Gastroesophageal sphincter (tissue), 4 donors: ENCODE measurements around the gene NAGPA. TPM values are rescaled to one million over a fixed set of nuclear protein-coding genes. Genes with fewer than 3 reads are reported as not detected.
"Not testable (repeated sequence)": the region's sequence is repeated elsewhere in the genome, so short reads cannot be mapped to it uniquely, and the experiment has no call there.

Source experiments
- ATAC-seq: fragments of 150-250 bp; one replicate; pipeline ENCODE4 v1.9.1; 2016; ENCODE audit warnings: mild to moderate bottlenecking, moderate library complexity
- H3K27ac ChIP-seq, 4 donors: fragments of 200-600 bp; sonication (generic) in 3 of 4; 1 replicate in 3 of 4; 2 replicates in 1 of 4; pipeline ENCODE4 v1.5.1; 2016 to 2019
- H3K27me3 ChIP-seq: fragments of 200-600 bp; sonication (generic); one replicate; pipeline ENCODE4 v1.5.1; 2019
- H3K36me3 ChIP-seq, 2 donors: fragments of 200-600 bp; sonication (generic); one replicate each; pipeline ENCODE4 v1.5.1; 2019; ENCODE audit warnings: control low read depth in 1 of 2
- H3K4me1 ChIP-seq, 3 donors: fragments of 200-600 bp; sonication (generic); 1 replicate in 2 of 3; 2 replicates in 1 of 3; pipeline ENCODE4 v1.5.1; 2016 to 2019; ENCODE audit warnings: control low read depth in 2 of 3
- H3K4me3 ChIP-seq, 2 donors: fragments of 200-600 bp; sonication (generic); one replicate each; pipeline ENCODE4 v1.5.1; 2019; ENCODE audit warnings: mild to moderate bottlenecking in 1 of 2, moderate library complexity in 1 of 2
- H3K9me3 ChIP-seq, 3 donors: fragments of 200-600 bp; sonication (generic); one replicate each; pipeline ENCODE4 v1.5.1; 2017 to 2019; ENCODE audit warnings: control low read depth in 2 of 3
- CTCF ChIP-seq, 4 experiments: fragments of 200-600 bp in 2 of 4; fragments of 450-650 bp in 2 of 4; sonication (generic) in 1 of 4; IDR thresholded peaks; one replicate each; pipeline ENCODE4 v1.5.1; 2017 to 2019; ENCODE audit warnings: antibody characterized with exemption in 4 of 4, mild to moderate bottlenecking in 2 of 4, moderate library complexity in 2 of 4
- EP300 ChIP-seq: sonication (generic); formaldehyde crosslinking; IDR thresholded peaks from one replicate; pipeline ENCODE4 v1.6.1; 2017; ENCODE audit warnings: antibody characterized with exemption, mild to moderate bottlenecking
- POLR2A ChIP-seq, 2 donors: fragments of 450-650 bp; IDR thresholded peaks; one replicate each; pipeline ENCODE4 v1.6.1; 2017; ENCODE audit warnings: antibody characterized with exemption in 2 of 2, mild to moderate bottlenecking in 2 of 2, moderate library complexity in 1 of 2
- POLR2AphosphoS5 ChIP-seq: sonication (generic); formaldehyde crosslinking; IDR thresholded peaks from one replicate; pipeline ENCODE4 v1.6.1; 2017; ENCODE audit warnings: antibody characterized with exemption
- WGBS, 2 donors: methylation state at CpG; one replicate each; pipeline ENCODE4 v1.1.5; 2018; ENCODE audit warnings: low coverage in 1 of 2; 5-methylcytosine and 5-hydroxymethylcytosine counted together
- total RNA-seq, 4 donors: library from RNA; depleted of rRNA; stranded (reverse); fragments of >200 nt; gene quantifications; one replicate each; pipeline ENCODE4 v1.1.0, GENCODE V29; 2016

The NAGPA gene
- total RNA-seq, 4 donors from 2014 or later: 17.8 to 37.8 (median 27.7) TPM

GRCh38 chr16:5075637-5076036 lies 41.9 kb upstream of the NAGPA start:
- no peaks in the 10 kb centered on the region for H3K9me3 ChIP-seq
- WGBS, 2 donors: no CpG with 5 or more reads among the region's 5 CpGs
- peaks cover 0 to 74% of the 10 kb centered on the region in 2 donors for H3K36me3 ChIP-seq
- H3K4me3 ChIP-seq: no peak overlapping the region
- TF ChIP-seq EP300 (no peak), CTCF (IDR thresholded peaks at IDR 0.05) (no peak)
- ATAC-seq: no peak
- H3K27me3 ChIP-seq: no peaks in the 10 kb centered on the region
- H3K4me1 ChIP-seq: peaks cover 0 to 22% (median 10%) of the 10 kb centered on the region in 3 donors
- no peak overlapping the region for H3K27ac ChIP-seq

DNA sequence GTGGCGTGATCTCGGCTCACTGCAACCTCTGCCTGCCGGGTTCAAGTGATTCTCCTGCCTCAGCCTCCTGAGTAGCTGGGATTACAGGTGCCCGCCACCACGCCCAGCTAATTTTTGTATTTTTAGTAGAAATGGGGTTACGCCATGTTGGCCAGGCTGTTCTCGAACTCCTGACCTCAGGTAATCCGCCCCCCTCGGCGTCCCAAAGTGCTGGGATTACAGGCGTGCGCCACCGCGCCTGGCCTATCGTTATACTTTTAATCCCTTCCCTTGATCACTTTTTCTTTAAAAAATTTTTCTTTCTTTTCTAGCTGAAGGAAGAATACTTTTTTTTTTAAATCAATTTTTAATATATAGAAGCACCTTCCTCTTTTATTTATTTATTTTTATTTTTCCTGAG lies 40.0 kb upstream of the NAGPA start:
- ATAC-seq: not testable (repeated sequence)
- H3K36me3 ChIP-seq: peaks cover 0 to 55% of the 10 kb centered on the region in 2 donors

DNA sequence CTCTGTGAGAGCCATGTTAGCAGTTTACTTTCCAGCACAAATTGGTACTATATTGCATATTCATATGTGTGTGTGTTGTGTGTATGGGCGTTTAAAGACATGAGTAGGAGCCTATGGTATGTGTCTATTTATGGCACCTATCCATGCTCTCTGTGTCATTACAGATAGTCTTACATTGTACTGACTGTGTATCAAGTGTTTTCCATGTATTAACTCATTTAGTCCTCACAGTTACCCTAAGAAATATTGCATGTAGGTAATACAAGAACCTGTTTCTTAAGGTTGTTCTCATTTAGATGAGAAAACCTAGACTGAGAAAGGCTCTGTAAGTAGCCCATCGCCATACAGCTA lies 39.5 kb upstream of the NAGPA start:
- no peak for ATAC-seq
- Histone ChIP-seq H3K36me3 (peaks cover 0 to 50% of the 10 kb centered on the region in 2 donors), H3K27ac (no peak overlapping the region), H3K4me1 (peaks cover 0 to 22% (median 10%) of the 10 kb centered on the region in 3 donors), H3K9me3 (no peaks in the 10 kb centered on the region), H3K4me3 (no peak overlapping the region), H3K27me3 (no peaks in the 10 kb centered on the region)
- 67 to 100% methylated on average over 1 to 2 of the region's 2 CpGs for WGBS, 2 donors
- TF ChIP-seq EP300 (no peak), CTCF (IDR thresholded peaks at IDR 0.05) (no peak), POLR2AphosphoS5 (no peak), POLR2A (IDR thresholded peaks at IDR 0.05) (no peak)

More for the DNA sequence above, 40.0 kb upstream of the NAGPA start:
- not testable (repeated sequence) for H3K27ac ChIP-seq, H3K27me3 ChIP-seq, H3K4me3 ChIP-seq, H3K9me3 ChIP-seq
- H3K4me1 ChIP-seq: peaks cover 0 to 22% (median 10%) of the 10 kb centered on the region in 3 donors
- WGBS, 2 donors: 89 to 93% methylated on average over 12 to 14 of the region's 15 CpGs

- Histone ChIP-seq H3K27me3 (no peaks in the 10 kb centered on the region), H3K27ac (peak overlapping the region; percentile 62 to 85 (median 80)), H3K4me3 (peak overlapping the region; percentile 53 to 64), H3K4me1 (peaks cover 0 to 22% (median 10%) of the 10 kb centered on the region in 3 donors), H3K36me3 (peaks cover 0 to 44% of the 10 kb centered on the region in 2 donors), H3K9me3 (no peaks in the 10 kb centered on the region)
- 44 to 46% methylated on average over 4 to 9 of the region's 12 CpGs for WGBS, 2 donors
- TF ChIP-seq POLR2A (IDR thresholded peaks at IDR 0.05) (no peak), POLR2AphosphoS5 (no peak), CTCF (IDR thresholded peaks at IDR 0.05) (no peak)
- no peak for ATAC-seq
Observed at GRCh38 chr16:5072334-5073278, 38.9 kb upstream of the NAGPA start.

GRCh38 chr16:5071681-5072333 lies 38.1 kb upstream of the NAGPA start, which contains the start of gene ALG1:
Gene ALG1, plus strand, starts transcription at chr16:5071843. Its CDS starts 7 bp downstream, at chr16:5071850.
- Histone ChIP-seq H3K27me3 (no peaks in the 10 kb centered on the region), H3K27ac (peak within 1 kb of the TSS; percentile 62 to 85 (median 80)), H3K36me3 (peaks cover 0 to 36% of the 10 kb centered on the region in 2 donors), H3K4me3 (peak within 1 kb of the TSS; percentile 53 to 64), H3K9me3 (no peaks in the 10 kb centered on the region), H3K4me1 (peaks cover 0 to 22% (median 10%) of the 10 kb centered on the region in 3 donors)
- TF ChIP-seq POLR2A (IDR thresholded peaks at IDR 0.05) (peak; percentile 81 to 87), EP300 (no peak), CTCF (IDR thresholded peaks at IDR 0.05) (no peak), POLR2AphosphoS5 (peak; percentile 95)
- 0% methylated on average over 10 of the region's 53 CpGs; no CpG with 5 or more reads in 1 of the 2 donors for WGBS, 2 donors
- ATAC-seq: peak; percentile 95
